Measurements from ENCODE around the gene RBM18. TPM values are rescaled to one million over a fixed set of nuclear protein-coding genes. Genes with fewer than 3 reads are reported as not detected.
A peak's percentile ranks its signal among the peaks of the same experiment; 100 is the strongest.

The RBM18 gene
- total RNA-seq, 6 experiments from 2014 or later: 25.6 to 30.5 (median 27.6) TPM

GRCh38 chr9:122204055-122204454 lies 60.6 kb downstream of the RBM18 start:
- H3K4me3 Mint-ChIP-seq: no peak overlapping the region
- peaks cover 13% of the 10 kb centered on the region for H3K27me3 Mint-ChIP-seq (ENCODE audit: insufficient read depth)
- H3K36me3 Mint-ChIP-seq (ENCODE audit: low read depth): no peaks in the 10 kb centered on the region
- DNase-seq: no peak
- TF ChIP-seq CTCF (IDR thresholded peaks at IDR 0.05): no peak
- H3K27ac Mint-ChIP-seq: no peak overlapping the region
- H3K4me1 Mint-ChIP-seq (ENCODE audit: low read depth): peaks cover 24% of the 10 kb centered on the region
- H3K9me3 Mint-ChIP-seq: no peaks in the 10 kb centered on the region

GRCh38 chr9:122202111-122202510 lies 62.5 kb downstream of the RBM18 start:
- no peak for DNase-seq
- TF ChIP-seq CTCF (IDR thresholded peaks at IDR 0.05): no peak
- Mint-ChIP-seq H3K4me1 (ENCODE audit: low read depth) (peaks cover 24% of the 10 kb centered on the region), H3K4me3 (no peak overlapping the region), H3K36me3 (ENCODE audit: low read depth) (no peaks in the 10 kb centered on the region), H3K27me3 (ENCODE audit: insufficient read depth) (peaks cover 8% of the 10 kb centered on the region), H3K27ac (no peak overlapping the region), H3K9me3 (no peaks in the 10 kb centered on the region)

- no peaks in the 10 kb centered on the region for H3K36me3 Mint-ChIP-seq (ENCODE audit: low read depth)
- peak; percentile 28 for DNase-seq
- H3K9me3 Mint-ChIP-seq: no peaks in the 10 kb centered on the region
- no peak for TF ChIP-seq CTCF (IDR thresholded peaks at IDR 0.05)
- H3K4me1 Mint-ChIP-seq (ENCODE audit: low read depth): peaks cover 19% of the 10 kb centered on the region
- H3K27ac Mint-ChIP-seq: peak overlapping the region; percentile 40; the same call in 1 of the 2 replicates
- peaks cover 8% of the 10 kb centered on the region for H3K27me3 Mint-ChIP-seq (ENCODE audit: insufficient read depth)
- H3K4me3 Mint-ChIP-seq: no peak overlapping the region
Observed at GRCh38 chr9:122201641-122202040, 63.0 kb downstream of the RBM18 start.

GRCh38 chr9:122200960-122201595 lies 63.6 kb downstream of the RBM18 start:
- H3K4me1 Mint-ChIP-seq (ENCODE audit: low read depth): peaks cover 13% of the 10 kb centered on the region

GRCh38 chr9:122197882-122198281 lies 66.8 kb downstream of the RBM18 start:
- H3K36me3 Mint-ChIP-seq (ENCODE audit: low read depth): no peaks in the 10 kb centered on the region
- H3K4me1 Mint-ChIP-seq (ENCODE audit: low read depth): peaks cover 11% of the 10 kb centered on the region
- TF ChIP-seq CTCF (IDR thresholded peaks at IDR 0.05): no peak
- no peaks in the 10 kb centered on the region for H3K9me3 Mint-ChIP-seq
- no peak overlapping the region for H3K27ac Mint-ChIP-seq
- no peak overlapping the region for H3K4me3 Mint-ChIP-seq
- DNase-seq: no peak
- H3K27me3 Mint-ChIP-seq (ENCODE audit: insufficient read depth): peaks cover 17% of the 10 kb centered on the region

More at GRCh38 chr9:122200960-122201595, 63.6 kb downstream of the RBM18 start:
- Mint-ChIP-seq H3K9me3 (no peaks in the 10 kb centered on the region), H3K36me3 (ENCODE audit: low read depth) (no peaks in the 10 kb centered on the region), H3K27me3 (ENCODE audit: insufficient read depth) (peaks cover 11% of the 10 kb centered on the region), H3K4me3 (no peak overlapping the region), H3K27ac (peak overlapping the region; percentile 40; the same call in 1 of the 2 replicates)
- no peak for TF ChIP-seq CTCF (IDR thresholded peaks at IDR 0.05)
- peak; percentile 20 for DNase-seq

Measured in HFFc6 (cell line).